ENCODE results near the gene ZMYM2. TPM values are rescaled to one million over a fixed set of nuclear protein-coding genes. Genes with fewer than 3 reads are reported as not detected.

Gene ZMYM2
- total and polyA plus RNA-seq, 2 of the 13 experiments (the other 11 are each of a cell fraction or from before 2014, with no cell fraction given): 22.4 to 40.8 TPM

DNA sequence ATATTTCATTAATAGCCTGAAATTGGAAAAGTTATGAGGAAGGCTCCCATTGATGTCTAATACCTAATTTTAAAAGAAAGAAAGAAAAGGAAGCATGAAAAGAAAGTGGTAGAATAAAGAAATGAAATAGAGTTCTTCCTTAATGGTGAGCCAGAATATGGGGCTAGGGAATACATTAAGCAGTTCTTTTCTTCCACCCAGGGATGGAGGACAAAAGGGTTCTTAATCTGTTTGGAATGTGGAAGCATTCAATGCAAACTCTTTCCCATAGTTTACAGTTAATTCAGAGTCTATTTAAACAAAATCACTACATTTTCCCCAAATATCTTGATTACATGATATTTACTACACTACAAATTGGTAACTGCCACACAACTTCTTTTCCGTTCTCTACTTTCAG, 18.4 kb upstream of the ZMYM2 start:
- in situ Hi-C loops (cut with HindIII; ENCODE audit: extremely low pct_ligation_motif_present, low pct_unique_long_range_greater_than_20kb) (no loop called here), intact Hi-C loops (cut with micrococcal nuclease; ENCODE audit: unreplicated experiment) (no loop called here)
- BruUV-seq (replicated peaks): no TSS peak
- Histone ChIP-seq H3K9ac (ENCODE audit: insufficient read depth, low read depth, low read length) (no peak overlapping the region), H3K4me3 (replicated peaks in 1 of 3; ENCODE audit: insufficient read depth in 1 of 3, low read depth in 2 of 3, low read length in 3 of 3) (no peak overlapping the region), H3K27me3 (ENCODE audit: control insufficient read depth in 1 of 2, insufficient read depth in 2 of 2, low read length in 2 of 2) (no peaks in the 10 kb centered on the region), H3K36me3 (replicated peaks in 1 of 2; ENCODE audit: control insufficient read depth in 1 of 2, insufficient read depth in 2 of 2, low read length in 2 of 2) (no peaks in the 10 kb centered on the region), H3K27ac (ENCODE audit: extremely low read length, insufficient read depth, low read length) (no peak overlapping the region), H2AFZ (ENCODE audit: low read length) (no peak overlapping the region), H3K9me3 (ENCODE audit: low read length) (no peaks in the 10 kb centered on the region), H3K4me1 (ENCODE audit: insufficient read depth, low read length) (no peaks in the 10 kb centered on the region), H4K20me1 (ENCODE audit: insufficient read depth, low read length) (no peaks in the 10 kb centered on the region), H3K79me2 (ENCODE audit: insufficient read depth, low read length) (no peaks in the 10 kb centered on the region), H3K4me2 (ENCODE audit: low read depth, low read length) (no peak overlapping the region)
- FAIRE-seq (no peak), DNase-seq (ENCODE audit: low spot score) (no peak), ATAC-seq (no peak)
- TF ChIP-seq SMARCE1 (IDR thresholded peaks at IDR 0.05; ENCODE audit: borderline replicate concordance): no peak
- TF ChIP-seq, protein P1, sequence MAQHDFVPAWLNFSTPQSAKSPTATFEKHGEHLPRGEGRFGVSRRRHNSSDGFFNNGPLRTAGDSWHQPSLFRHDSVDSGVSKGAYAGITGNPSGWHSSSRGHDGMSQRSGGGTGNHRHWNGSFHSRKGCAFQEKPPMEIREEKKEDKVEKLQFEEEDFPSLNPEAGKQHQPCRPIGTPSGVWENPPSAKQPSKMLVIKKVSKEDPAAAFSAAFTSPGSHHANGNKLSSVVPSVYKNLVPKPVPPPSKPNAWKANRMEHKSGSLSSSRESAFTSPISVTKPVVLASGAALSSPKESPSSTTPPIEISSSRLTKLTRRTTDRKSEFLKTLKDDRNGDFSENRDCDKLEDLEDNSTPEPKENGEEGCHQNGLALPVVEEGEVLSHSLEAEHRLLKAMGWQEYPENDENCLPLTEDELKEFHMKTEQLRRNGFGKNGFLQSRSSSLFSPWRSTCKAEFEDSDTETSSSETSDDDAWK (CRISPR knock-in tag; IDR thresholded peaks at IDR 0.05): no peak
- no peak for TF ChIP-seq MTF2 (CRISPR knock-in tag; IDR thresholded peaks at IDR 0.05; ENCODE audit: borderline replicate concordance)
- TF ChIP-seq ELF4 (CRISPR knock-in tag; IDR thresholded peaks at IDR 0.05; ENCODE audit: borderline replicate concordance): no peak
- TF ChIP-seq MYC (CRISPR knock-in tag; IDR thresholded peaks at IDR 0.05; ENCODE audit: borderline replicate concordance): no peak
- TF ChIP-seq ZNF496 (CRISPR knock-in tag; IDR thresholded peaks at IDR 0.05; ENCODE audit: insufficient replicate concordance): no peak
- TF ChIP-seq, protein P2, sequence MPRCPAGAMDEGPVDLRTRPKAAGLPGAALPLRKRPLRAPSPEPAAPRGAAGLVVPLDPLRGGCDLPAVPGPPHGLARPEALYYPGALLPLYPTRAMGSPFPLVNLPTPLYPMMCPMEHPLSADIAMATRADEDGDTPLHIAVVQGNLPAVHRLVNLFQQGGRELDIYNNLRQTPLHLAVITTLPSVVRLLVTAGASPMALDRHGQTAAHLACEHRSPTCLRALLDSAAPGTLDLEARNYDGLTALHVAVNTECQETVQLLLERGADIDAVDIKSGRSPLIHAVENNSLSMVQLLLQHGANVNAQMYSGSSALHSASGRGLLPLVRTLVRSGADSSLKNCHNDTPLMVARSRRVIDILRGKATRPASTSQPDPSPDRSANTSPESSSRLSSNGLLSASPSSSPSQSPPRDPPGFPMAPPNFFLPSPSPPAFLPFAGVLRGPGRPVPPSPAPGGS (CRISPR knock-in tag; IDR thresholded peaks at IDR 0.05): no peak
- TF ChIP-seq, protein P3, sequence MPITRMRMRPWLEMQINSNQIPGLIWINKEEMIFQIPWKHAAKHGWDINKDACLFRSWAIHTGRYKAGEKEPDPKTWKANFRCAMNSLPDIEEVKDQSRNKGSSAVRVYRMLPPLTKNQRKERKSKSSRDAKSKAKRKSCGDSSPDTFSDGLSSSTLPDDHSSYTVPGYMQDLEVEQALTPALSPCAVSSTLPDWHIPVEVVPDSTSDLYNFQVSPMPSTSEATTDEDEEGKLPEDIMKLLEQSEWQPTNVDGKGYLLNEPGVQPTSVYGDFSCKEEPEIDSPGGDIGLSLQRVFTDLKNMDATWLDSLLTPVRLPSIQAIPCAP (CRISPR knock-in tag; IDR thresholded peaks at IDR 0.05; ENCODE audit: low read depth): no peak
- no peak for TF ChIP-seq SIX1 (CRISPR knock-in tag; IDR thresholded peaks at IDR 0.05; ENCODE audit: borderline replicate concordance)
- TF ChIP-seq, protein P4, sequence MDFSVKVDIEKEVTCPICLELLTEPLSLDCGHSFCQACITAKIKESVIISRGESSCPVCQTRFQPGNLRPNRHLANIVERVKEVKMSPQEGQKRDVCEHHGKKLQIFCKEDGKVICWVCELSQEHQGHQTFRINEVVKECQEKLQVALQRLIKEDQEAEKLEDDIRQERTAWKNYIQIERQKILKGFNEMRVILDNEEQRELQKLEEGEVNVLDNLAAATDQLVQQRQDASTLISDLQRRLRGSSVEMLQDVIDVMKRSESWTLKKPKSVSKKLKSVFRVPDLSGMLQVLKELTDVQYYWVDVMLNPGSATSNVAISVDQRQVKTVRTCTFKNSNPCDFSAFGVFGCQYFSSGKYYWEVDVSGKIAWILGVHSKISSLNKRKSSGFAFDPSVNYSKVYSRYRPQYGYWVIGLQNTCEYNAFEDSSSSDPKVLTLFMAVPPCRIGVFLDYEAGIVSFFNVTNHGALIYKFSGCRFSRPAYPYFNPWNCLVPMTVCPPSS (IDR thresholded peaks at IDR 0.05): no peak
- TF ChIP-seq THAP11 (CRISPR knock-in tag; IDR thresholded peaks at IDR 0.05): no peak
- no peak for TF ChIP-seq ARNTL (CRISPR knock-in tag; IDR thresholded peaks at IDR 0.05)
- TF ChIP-seq ZSCAN9 (CRISPR knock-in tag; IDR thresholded peaks at IDR 0.05; ENCODE audit: borderline replicate concordance): no peak
- TF ChIP-seq MTA3 (CRISPR knock-in tag; IDR thresholded peaks at IDR 0.05): no peak
- no peak for TF ChIP-seq ZNF879 (CRISPR knock-in tag; IDR thresholded peaks at IDR 0.05)
- no peak for TF ChIP-seq ZNF510 (CRISPR knock-in tag; IDR thresholded peaks at IDR 0.05; ENCODE audit: low read depth)
- TF ChIP-seq ZFX (CRISPR knock-in tag; IDR thresholded peaks at IDR 0.05; ENCODE audit: low read depth): no peak
- TF ChIP-seq THYN1 (CRISPR knock-in tag; IDR thresholded peaks at IDR 0.05; ENCODE audit: borderline replicate concordance, low read depth): no peak
- TF ChIP-seq, protein P5, sequence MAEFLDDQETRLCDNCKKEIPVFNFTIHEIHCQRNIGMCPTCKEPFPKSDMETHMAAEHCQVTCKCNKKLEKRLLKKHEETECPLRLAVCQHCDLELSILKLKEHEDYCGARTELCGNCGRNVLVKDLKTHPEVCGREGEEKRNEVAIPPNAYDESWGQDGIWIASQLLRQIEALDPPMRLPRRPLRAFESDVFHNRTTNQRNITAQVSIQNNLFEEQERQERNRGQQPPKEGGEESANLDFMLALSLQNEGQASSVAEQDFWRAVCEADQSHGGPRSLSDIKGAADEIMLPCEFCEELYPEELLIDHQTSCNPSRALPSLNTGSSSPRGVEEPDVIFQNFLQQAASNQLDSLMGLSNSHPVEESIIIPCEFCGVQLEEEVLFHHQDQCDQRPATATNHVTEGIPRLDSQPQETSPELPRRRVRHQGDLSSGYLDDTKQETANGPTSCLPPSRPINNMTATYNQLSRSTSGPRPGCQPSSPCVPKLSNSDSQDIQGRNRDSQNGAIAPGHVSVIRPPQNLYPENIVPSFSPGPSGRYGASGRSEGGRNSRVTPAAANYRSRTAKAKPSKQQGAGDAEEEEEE (CRISPR knock-in tag; IDR thresholded peaks at IDR 0.05; ENCODE audit: borderline replicate concordance): no peak
- TF ChIP-seq ZNF253 (CRISPR knock-in tag; IDR thresholded peaks at IDR 0.05; ENCODE audit: borderline replicate concordance): no peak
- 43% methylated on average over 1 of the region's 1 CpG for WGBS (ENCODE audit: low lambda C conversion rate)
- ChIA-PET CTCF (ENCODE audit: low intra/inter-chr PET ratio, low total read pairs) (no interaction called here), POLR2A (no interaction called here)
